ENCODE measurements around the gene PLB1.

DNA sequence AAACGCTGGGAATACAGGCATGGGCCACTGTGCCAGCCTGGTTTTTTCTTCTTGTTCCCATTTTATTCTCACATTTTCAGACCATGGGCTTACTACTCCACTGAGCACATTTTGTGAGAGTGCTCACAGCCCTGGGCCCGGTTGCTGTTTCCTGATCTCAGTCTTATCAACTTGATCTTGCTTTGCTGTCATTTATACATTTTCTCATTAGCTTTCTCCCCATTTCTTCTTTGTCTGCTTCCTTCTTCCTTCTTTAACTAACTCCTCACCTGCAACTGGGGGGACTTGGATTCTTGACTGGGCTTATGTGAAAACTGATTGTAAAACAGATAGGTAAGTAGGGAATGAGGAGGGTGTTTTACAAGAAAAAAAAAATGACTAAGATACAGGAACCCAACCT lies 117.3 kb downstream of the PLB1 start:
- TF ChIP-seq NCOA1 (IDR thresholded peaks at IDR 0.05; ENCODE audit: low read depth) (no peak), NFIX (CRISPR knock-in tag; IDR thresholded peaks at IDR 0.05; ENCODE audit: low read depth) (no peak), ZBTB1 (CRISPR knock-in tag; IDR thresholded peaks at IDR 0.05; ENCODE audit: borderline replicate concordance, low read depth) (no peak), ZNF408 (CRISPR knock-in tag; IDR thresholded peaks at IDR 0.05; ENCODE audit: low read depth) (no peak), SNIP1 (IDR thresholded peaks at IDR 0.05; ENCODE audit: low read depth) (no peak), GTF2F1 (IDR thresholded peaks at IDR 0.05; ENCODE audit: low read depth, low read length) (no peak), YBX1 (IDR thresholded peaks at IDR 0.05) (no peak), ZNF197 (CRISPR knock-in tag; IDR thresholded peaks at IDR 0.05; ENCODE audit: low read depth) (no peak)
- TF ChIP-seq, protein P1, sequence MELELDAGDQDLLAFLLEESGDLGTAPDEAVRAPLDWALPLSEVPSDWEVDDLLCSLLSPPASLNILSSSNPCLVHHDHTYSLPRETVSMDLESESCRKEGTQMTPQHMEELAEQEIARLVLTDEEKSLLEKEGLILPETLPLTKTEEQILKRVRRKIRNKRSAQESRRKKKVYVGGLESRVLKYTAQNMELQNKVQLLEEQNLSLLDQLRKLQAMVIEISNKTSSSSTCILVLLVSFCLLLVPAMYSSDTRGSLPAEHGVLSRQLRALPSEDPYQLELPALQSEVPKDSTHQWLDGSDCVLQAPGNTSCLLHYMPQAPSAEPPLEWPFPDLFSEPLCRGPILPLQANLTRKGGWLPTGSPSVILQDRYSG (tag; conservative IDR thresholded peaks at IDR 0.05; ENCODE audit: low read depth) = no peak
- TF ChIP-seq, protein P2, sequence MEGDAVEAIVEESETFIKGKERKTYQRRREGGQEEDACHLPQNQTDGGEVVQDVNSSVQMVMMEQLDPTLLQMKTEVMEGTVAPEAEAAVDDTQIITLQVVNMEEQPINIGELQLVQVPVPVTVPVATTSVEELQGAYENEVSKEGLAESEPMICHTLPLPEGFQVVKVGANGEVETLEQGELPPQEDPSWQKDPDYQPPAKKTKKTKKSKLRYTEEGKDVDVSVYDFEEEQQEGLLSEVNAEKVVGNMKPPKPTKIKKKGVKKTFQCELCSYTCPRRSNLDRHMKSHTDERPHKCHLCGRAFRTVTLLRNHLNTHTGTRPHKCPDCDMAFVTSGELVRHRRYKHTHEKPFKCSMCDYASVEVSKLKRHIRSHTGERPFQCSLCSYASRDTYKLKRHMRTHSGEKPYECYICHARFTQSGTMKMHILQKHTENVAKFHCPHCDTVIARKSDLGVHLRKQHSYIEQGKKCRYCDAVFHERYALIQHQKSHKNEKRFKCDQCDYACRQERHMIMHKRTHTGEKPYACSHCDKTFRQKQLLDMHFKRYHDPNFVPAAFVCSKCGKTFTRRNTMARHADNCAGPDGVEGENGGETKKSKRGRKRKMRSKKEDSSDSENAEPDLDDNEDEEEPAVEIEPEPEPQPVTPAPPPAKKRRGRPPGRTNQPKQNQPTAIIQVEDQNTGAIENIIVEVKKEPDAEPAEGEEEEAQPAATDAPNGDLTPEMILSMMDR (IDR thresholded peaks at IDR 0.05 in 2 of 3, conservative IDR thresholded peaks at IDR 0.05 in 1 of 3; ENCODE audit: insufficient read depth in 2 of 3, low read depth in 1 of 3, low read length in 3 of 3) = no peak

Measured in K562 (cell line).